ENCODE measurements around the gene PPFIA3. TPM values are rescaled to one million over a fixed set of nuclear protein-coding genes. Genes with fewer than 3 reads are reported as not detected.

PPFIA3 gene
- total and polyA plus RNA-seq, 2 of the 8 experiments (the other 6 are each of a cell fraction or from before 2014, with no cell fraction given) = 15.9 to 25.3 TPM

DNA sequence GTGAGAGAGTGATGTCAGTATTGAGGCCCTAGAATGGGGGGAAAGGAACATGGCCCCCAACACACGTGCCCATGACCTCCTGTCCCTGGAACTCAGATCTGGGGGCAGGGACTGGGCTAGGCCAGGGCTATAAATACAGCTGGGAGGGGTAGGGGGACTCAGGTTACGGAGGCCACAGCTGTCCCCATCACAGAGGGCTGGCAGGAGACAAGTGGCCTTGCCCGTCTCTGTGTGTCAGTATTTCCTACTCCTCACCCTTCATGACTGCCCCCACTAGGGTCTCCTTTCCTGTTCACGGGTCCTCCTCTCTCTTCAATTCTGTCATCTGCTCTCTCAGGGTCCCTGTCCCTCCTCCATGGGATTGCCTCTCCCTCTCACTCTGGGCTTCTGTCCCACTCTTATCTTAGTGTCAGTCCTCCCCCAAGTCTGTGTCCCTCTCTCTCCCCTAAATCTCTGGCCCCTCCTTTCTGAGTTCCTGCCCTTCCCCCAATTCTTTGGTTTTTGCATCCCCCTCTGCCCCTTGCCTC is 36.5 kb downstream of the PPFIA3 start:
- H4K8ac ChIP-seq (ENCODE audit: extremely low read depth, insufficient read depth, low read length) = no peak overlapping the region; the same call in 1 of the 2 replicates
- WGBS, 2 experiments (ENCODE audit: extremely low coverage in 1 of 2, insufficient coverage in 1 of 2, insufficient read length in 1 of 2, insufficient replicate concordance in 2 of 2, low coverage in 1 of 2, low lambda C conversion rate in 2 of 2, missing lambda C conversion rate in 1 of 2) = 50% methylated on average over 4 of the region's 4 CpGs; no CpG with 5 or more reads in 1 of the 2 experiments

More for the DNA sequence above, 36.5 kb downstream of the PPFIA3 start:
- H3K9ac ChIP-seq (replicated peaks in 1 of 4; ENCODE audit: extremely low read depth in 1 of 4, low read depth in 3 of 4, low read length in 3 of 4) = no peak overlapping the region; a peak in 1 of 7 replicates
- no peaks in the 10 kb centered on the region for H3K9me3 ChIP-seq (ENCODE audit: insufficient read depth in 2 of 2, low read depth in 1 of 2, low read length in 1 of 2)
- peaks cover 0 to 22% (median 15%) of the 10 kb centered on the region in 4 experiments; a peak in 6 of 7 replicates for H3K4me1 ChIP-seq (replicated peaks in 1 of 4; ENCODE audit: control insufficient read depth in 3 of 4, insufficient read depth in 4 of 4, low read length in 3 of 4)
- H2AK5ac ChIP-seq (ENCODE audit: low read depth, low read length) = no peak overlapping the region
- CTCF ChIA-PET (ENCODE audit: partially characterized antibody) = interaction anchor here (0.6 to 2.2 kb wide), 6 partner anchors 10 to 58 kb away, joined by 3 to 9 read pairs (median 5); no protein-coding TSS in a partner anchor
- H3K79me1 ChIP-seq (ENCODE audit: low read depth, low read length) = no peaks in the 10 kb centered on the region
- H4K5ac ChIP-seq (ENCODE audit: insufficient read length, low read depth, low read length) = no peak overlapping the region
- peak overlapping the region; percentile 27; the same call in 1 of the 2 replicates for H2BK12ac ChIP-seq (ENCODE audit: low read depth, low read length)
- peaks cover 0 to 14% (median 9%) of the 10 kb centered on the region in 4 experiments; a peak in 4 of 7 replicates for H3K27me3 ChIP-seq (replicated peaks in 1 of 4; ENCODE audit: control insufficient read depth in 3 of 4, extremely low read depth in 1 of 4, insufficient read depth in 3 of 4, low read length in 3 of 4)
- no peak overlapping the region for H2BK5ac ChIP-seq (ENCODE audit: low read depth, low read length)
- H3K56ac ChIP-seq (replicated peaks; ENCODE audit: insufficient read length, low read depth, low read length) = no peak overlapping the region
- H3K18ac ChIP-seq (ENCODE audit: extremely low read depth, low read length) = no peak overlapping the region
- FAIRE-seq (no peak), DNase-seq (ENCODE audit: low read depth in 1 of 2, low spot score in 2 of 2) (peak in 1 of 2 experiments; percentile 60)
- no peak overlapping the region for H3K27ac ChIP-seq (ENCODE audit: low read depth, low read length)
- H2BK15ac ChIP-seq (ENCODE audit: low read length) = peak overlapping the region; percentile 88; the same call in 1 of the 2 replicates
- peak overlapping the region; percentile 34 for H4K91ac ChIP-seq (replicated peaks; ENCODE audit: insufficient read length, low read length)
- no peak overlapping the region for H3K14ac ChIP-seq (ENCODE audit: insufficient read length)
- no peak overlapping the region for H3K23ac ChIP-seq (ENCODE audit: insufficient read length)
- H3K4me2 ChIP-seq (ENCODE audit: insufficient read depth in 1 of 2, low read depth in 2 of 2, low read length in 2 of 2) = peak overlapping the region; percentile 28 to 46; a peak in 3 of 4 replicates
- H3K79me2 ChIP-seq (ENCODE audit: control insufficient read depth in 1 of 2, insufficient read depth in 2 of 2, low read length in 2 of 2) = no peaks in the 10 kb centered on the region
- no peaks in the 10 kb centered on the region for H4K20me1 ChIP-seq (replicated peaks in 1 of 2; ENCODE audit: control insufficient read depth in 1 of 2, insufficient read depth in 2 of 2, low read length in 2 of 2)
- no peaks in the 10 kb centered on the region for H3K36me3 ChIP-seq (ENCODE audit: control insufficient read depth in 2 of 4, insufficient read depth in 4 of 4, low read length in 3 of 4)
- no peak for TF ChIP-seq RFX5 (IDR thresholded peaks at IDR 0.05; ENCODE audit: borderline replicate concordance, low read depth, low read length)
- TF ChIP-seq, protein P1, sequence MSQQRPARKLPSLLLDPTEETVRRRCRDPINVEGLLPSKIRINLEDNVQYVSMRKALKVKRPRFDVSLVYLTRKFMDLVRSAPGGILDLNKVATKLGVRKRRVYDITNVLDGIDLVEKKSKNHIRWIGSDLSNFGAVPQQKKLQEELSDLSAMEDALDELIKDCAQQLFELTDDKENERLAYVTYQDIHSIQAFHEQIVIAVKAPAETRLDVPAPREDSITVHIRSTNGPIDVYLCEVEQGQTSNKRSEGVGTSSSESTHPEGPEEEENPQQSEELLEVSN (IDR thresholded peaks at IDR 0.05) = 0 out of 2 replicates have a peak, but pooled peaks have one; percentile 23
- TF ChIP-seq, protein P2, sequence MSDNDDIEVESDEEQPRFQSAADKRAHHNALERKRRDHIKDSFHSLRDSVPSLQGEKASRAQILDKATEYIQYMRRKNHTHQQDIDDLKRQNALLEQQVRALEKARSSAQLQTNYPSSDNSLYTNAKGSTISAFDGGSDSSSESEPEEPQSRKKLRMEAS (IDR thresholded peaks at IDR 0.05) = 0 out of 2 replicates have a peak, but pooled peaks have one; percentile 33
- peak overlapping the region in 1 of 4 experiments; percentile 36; a peak in 1 of 8 replicates for H3K4me3 ChIP-seq (ENCODE audit: extremely low read depth in 1 of 4, insufficient read depth in 2 of 4, low read depth in 3 of 4, low read length in 4 of 4)
- POLR2A ChIA-PET (ENCODE audit: partially characterized antibody) = interaction anchor here (1.0 kb wide), 1 partner anchor 38 kb away, joined by 4 read pairs; no protein-coding TSS in a partner anchor
- no peak overlapping the region for H3K4ac ChIP-seq (replicated peaks; ENCODE audit: insufficient read length, low read depth, low read length)
- no peak overlapping the region for H2BK120ac ChIP-seq (replicated peaks; ENCODE audit: low read depth, low read length)
- no peak overlapping the region for H2BK20ac ChIP-seq (ENCODE audit: low read length)
- H3K23me2 ChIP-seq (ENCODE audit: low read depth, low read length) = peaks cover 16% of the 10 kb centered on the region; the same call in 1 of the 2 replicates
- H2AFZ ChIP-seq (ENCODE audit: low read length) = no peak overlapping the region

Measured in H1 (cell line).